NCI-H2171 treated with DMSO at 0.1 percent for 48 hours (cell line): ENCODE data around the gene NBPF8.
"Not testable (repeated sequence)": the region's sequence is repeated elsewhere in the genome, so short reads cannot be mapped to it uniquely, and the experiment has no call there.

Source experiments
- DNase-seq: peaks from one replicate; lab custom pipeline; 2025; lab: John Stamatoyannopoulos, UW

The NBPF8 gene

GRCh38 chr1:120414911-120415480 is at the start of gene NBPF8:
Gene NBPF8, plus strand, starts transcription at chr1:120415035. Its CDS starts 21,488 bp downstream, at chr1:120436523.
- peak; percentile 27 for DNase-seq

- not testable (repeated sequence) for DNase-seq
These were observed 47.1 kb upstream of the NBPF8 start for GRCh38 chr1:120367709-120368108.

DNA sequence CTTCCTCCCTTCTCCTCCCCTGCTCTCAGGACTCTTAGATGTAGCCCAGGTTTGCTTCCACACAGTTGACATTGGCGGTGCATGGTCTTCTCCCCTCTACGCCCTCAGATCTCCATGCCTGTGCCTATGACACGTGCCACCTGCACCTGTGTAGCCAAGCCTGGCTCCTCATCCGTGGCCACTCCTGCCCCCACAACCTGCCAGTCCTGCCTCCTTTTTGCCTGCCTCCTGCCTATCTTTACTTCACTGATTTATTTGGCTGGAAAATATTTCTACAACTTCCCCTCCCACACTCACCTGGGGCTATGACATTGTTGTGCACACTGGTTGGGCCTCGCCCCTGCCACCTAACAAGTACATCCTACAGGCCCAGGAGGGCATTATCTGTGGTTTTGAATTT is 28.2 kb upstream of the NBPF8 start:
- not testable (repeated sequence) for DNase-seq

- DNase-seq: not testable (repeated sequence)
These were observed 26.2 kb upstream of the NBPF8 start for GRCh38 chr1:120388597-120389126.

DNA sequence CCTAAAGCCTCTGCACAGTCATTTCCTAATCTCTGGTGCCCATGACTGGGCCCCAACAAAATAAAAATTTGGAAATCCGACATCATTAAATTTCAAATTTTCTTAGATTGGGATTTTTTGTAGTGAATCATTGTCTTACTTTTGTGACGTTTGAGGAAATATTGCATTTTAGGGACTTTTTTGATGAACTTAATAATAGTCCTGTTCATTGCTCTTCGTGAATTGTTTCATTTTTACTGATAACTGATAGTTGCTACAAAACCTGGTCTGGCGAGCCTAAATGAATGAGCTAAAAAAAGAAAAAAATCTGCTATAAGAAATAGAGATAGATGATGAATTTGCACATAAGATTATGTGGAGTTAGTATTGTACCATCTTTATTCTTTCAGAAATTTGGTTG is 23.5 kb upstream of the NBPF8 start:
- DNase-seq: not testable (repeated sequence)

DNA sequence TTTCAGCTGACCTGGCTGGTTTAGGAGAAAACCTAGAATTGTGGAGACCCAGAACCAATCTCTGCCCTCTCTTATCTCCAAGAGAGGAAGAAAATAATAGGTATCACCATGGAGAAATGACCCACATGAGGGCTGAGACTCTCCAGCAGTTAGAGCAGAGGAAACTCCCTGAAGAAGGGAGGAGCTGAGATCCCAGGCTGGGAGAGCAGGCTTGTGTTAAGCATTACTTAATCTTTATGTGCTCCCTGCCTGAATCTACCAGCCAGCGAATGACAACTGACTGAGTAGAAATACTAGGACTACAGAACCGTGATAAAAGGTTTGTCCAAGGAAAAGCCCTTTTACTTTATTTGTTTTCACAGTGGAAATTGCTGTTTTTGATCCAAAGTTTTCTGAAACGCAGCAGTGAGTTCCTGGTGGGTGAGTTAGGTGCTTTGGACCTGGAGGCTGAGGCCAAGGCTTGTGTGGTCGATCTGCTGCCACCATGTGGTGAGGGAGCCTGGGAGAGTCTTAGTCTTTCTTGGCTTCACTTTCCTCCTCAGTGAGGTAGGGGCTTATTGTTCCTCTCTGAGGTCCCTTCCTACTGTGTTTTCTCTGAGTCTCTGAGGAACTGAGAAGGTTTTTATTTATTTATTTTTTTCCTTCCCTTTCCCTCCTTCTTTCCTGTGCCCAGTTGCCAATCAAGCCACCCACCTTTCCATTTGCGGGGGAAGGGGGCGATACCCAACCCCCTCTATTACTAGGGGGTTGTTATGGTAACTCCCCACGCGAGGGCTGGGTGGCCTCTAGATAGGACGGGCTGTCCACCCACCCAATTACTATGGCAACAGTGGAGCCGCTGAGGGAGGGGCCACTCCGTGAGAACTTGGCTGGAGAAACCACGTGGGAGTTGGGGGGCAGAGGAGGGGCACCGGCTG is 21.3 kb upstream of the NBPF8 start:
- DNase-seq: not testable (repeated sequence)

DNA sequence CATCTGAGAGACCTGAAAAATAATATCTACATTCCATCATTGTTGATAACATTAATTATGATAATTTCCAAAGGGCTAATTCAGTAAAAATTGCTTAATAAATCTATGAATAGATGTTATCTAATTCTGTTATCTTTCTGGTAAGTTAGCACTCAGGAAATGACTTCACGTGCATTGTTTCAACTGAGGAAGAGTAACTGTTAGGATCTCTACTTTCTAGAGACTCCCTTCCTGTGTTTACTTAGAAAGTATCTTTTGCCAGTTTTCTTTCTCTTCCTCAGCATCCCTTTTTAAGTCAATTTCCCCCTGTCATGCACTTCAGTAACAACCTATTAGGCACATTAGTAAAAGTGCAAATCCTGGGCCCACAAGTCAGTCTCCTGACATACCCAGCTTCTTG is 9.5 kb upstream of the NBPF8 start:
- DNase-seq: not testable (repeated sequence)

GRCh38 chr1:120414451-120414850 is 384 bp upstream of the NBPF8 start:
- DNase-seq: not testable (repeated sequence)

GRCh38 chr1:120415492-120415961 is 692 bp downstream of the NBPF8 start:
- peak; percentile 28 for DNase-seq

- DNase-seq: not testable (repeated sequence)
These were observed 10.2 kb downstream of the NBPF8 start for GRCh38 chr1:120425063-120425462.

GRCh38 chr1:120431626-120432025 is 16.8 kb downstream of the NBPF8 start:
- DNase-seq: not testable (repeated sequence)

DNA sequence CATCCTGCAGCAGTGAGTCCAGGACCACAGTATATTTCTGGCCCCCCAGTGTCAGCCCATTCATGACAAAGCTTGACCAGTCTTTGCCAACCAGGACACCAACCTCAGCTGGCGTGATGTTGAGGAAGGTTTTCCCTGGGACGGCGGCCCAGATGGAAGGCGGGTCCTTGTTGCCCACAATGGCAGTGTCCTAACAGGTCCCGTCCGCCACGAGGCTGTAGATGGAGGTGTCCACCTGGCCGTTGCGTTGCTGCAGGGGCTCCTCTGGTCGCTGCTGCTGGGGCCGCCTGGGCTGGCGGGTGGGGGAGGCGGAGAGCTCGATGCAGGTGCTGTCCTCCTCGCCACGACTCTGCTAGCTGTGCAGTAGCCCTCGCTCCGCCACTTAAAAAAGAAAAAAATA is 19.0 kb downstream of the NBPF8 start:
- DNase-seq: not testable (repeated sequence)

- DNase-seq: not testable (repeated sequence)
These were observed 34.3 kb downstream of the NBPF8 start for GRCh38 chr1:120449124-120449523.
